Fibroblast of lung (primary cell): Measurements from ENCODE around the gene SLC38A2. TPM values are rescaled to one million over a fixed set of nuclear protein-coding genes. Genes with fewer than 3 reads are reported as not detected.

Source experiments
- DNase-seq, 2 donors: peaks; one replicate each; pipeline versions ENCODE4 v3.0.0 to v3.0.0-alpha.2; 2010; ENCODE audit warnings: low read depth in 2 of 2
- H2AFZ ChIP-seq: 2 replicates; pipeline ENCODE4 v1.5.1; 2012; ENCODE audit warnings: low read length, control low read depth, inconsistent platforms
- H3K27ac ChIP-seq: 2 replicates; pipeline ENCODE4 v1.5.1; 2011; ENCODE audit warnings: low read length, control low read depth; ENCODE audit not compliant: insufficient read depth
- H3K27me3 ChIP-seq: 2 replicates; pipeline ENCODE4 v1.5.1; 2011; ENCODE audit warnings: mild to moderate bottlenecking, low read length; ENCODE audit not compliant: control insufficient read depth, insufficient read depth
- H3K36me3 ChIP-seq: 2 replicates; pipeline ENCODE4 v1.5.1; 2011; ENCODE audit warnings: low read length; ENCODE audit not compliant: control insufficient read depth, insufficient read depth
- H3K4me1 ChIP-seq: 2 replicates; pipeline ENCODE4 v1.5.1; 2011; ENCODE audit warnings: low read length; ENCODE audit not compliant: control insufficient read depth, insufficient read depth; ENCODE audit errors: extremely low read depth
- H3K4me2 ChIP-seq: 2 replicates; pipeline ENCODE4 v1.5.1; 2011; ENCODE audit warnings: low read length, control low read depth; ENCODE audit not compliant: insufficient read depth; ENCODE audit errors: extremely low read depth
- H3K4me3 ChIP-seq, 4 experiments: fragments of 200-600 bp in 1 of 4; sonication (generic) in 1 of 4; replicated peaks in 1 of 4; 2 replicates each; pipeline ENCODE4 v1.5.1; 2011 to 2016; ENCODE audit warnings: low read length in 4 of 4, low read depth in 3 of 4, mild to moderate bottlenecking in 3 of 4, control low read depth in 2 of 4, inconsistent platforms in 1 of 4, mixed read lengths in 1 of 4; ENCODE audit not compliant: insufficient read depth in 1 of 4; ENCODE audit errors: control extremely low read depth in 1 of 4
- H3K79me2 ChIP-seq: 2 replicates; pipeline ENCODE4 v1.5.1; 2012; ENCODE audit warnings: mild to moderate bottlenecking, low read length, inconsistent platforms; ENCODE audit not compliant: control insufficient read depth, insufficient read depth
- H3K9ac ChIP-seq: 2 replicates; pipeline ENCODE4 v1.5.1; 2011; ENCODE audit warnings: mild to moderate bottlenecking, low read length, control low read depth; ENCODE audit not compliant: insufficient read depth
- H3K9me3 ChIP-seq: 2 replicates; pipeline ENCODE4 v1.5.1; 2012; ENCODE audit warnings: low read depth, low read length; ENCODE audit not compliant: control insufficient read depth, insufficient read depth
- H4K20me1 ChIP-seq: 2 replicates; pipeline ENCODE4 v1.5.1; 2011; ENCODE audit warnings: low read length; ENCODE audit not compliant: control insufficient read depth, insufficient read depth; ENCODE audit errors: extremely low read depth
- EZH2 ChIP-seq: IDR thresholded peaks from 2 replicates; pipeline ENCODE4 v1.5.1; 2012; ENCODE audit warnings: low read length, control low read depth, mild to moderate bottlenecking; ENCODE audit errors: missing control alignments
- polyA plus RNA-seq, 2 donors: library from polyadenylated mRNA; depleted of rRNA in 1 of 2; stranded (reverse) in 1 of 2; unstranded in 1 of 2; fragments of >200 nt; gene quantifications; 2 replicates each; pipeline ENCODE4 v1.2.1, GENCODE V29; 2011 to 2012; ENCODE audit warnings: missing spikeins in 1 of 2
- total RNA-seq: library from RNA; depleted of rRNA; stranded (reverse); fragments of >200 nt; gene quantifications from 2 replicates; pipeline ENCODE4 v1.2.1, GENCODE V29; 2014
- TF ChIP-seq, protein P1 (sequence below), 2 donors: IDR thresholded peaks in 1 of 2; conservative IDR thresholded peaks in 1 of 2; 1 replicate in 1 of 2; 2 replicates in 1 of 2; pipeline ENCODE4 v1.5.1; 2011 to 2012; ENCODE audit warnings: low read length in 2 of 2, control low read depth in 1 of 2, inconsistent platforms in 1 of 2, low read depth in 1 of 2, mild to moderate bottlenecking in 1 of 2

The SLC38A2 gene
- total and polyA plus RNA-seq, 2 donors (not counting 1 experiment from before 2014, with no cell fraction given): 940 to 1,357 TPM

DNA sequence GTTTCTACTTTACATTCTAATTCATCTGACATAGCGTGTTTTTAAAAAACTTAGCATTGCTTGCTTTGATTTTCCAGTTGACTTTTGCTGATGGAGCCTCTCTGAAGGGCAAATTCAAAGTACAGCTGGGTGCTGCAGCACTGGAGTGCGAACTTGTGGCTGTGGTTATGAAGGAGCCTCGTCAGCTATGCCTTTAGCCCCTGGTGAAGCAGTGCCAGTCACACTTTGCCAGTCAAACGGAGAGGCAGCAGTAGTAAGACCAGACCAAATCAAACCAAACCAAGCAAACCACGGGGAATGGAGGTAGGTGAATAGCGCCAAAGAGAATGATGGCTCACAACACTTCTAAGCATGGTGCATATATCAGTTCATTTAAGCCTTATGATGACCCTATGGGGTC, 15.1 kb upstream of the SLC38A2 start:
- Histone ChIP-seq H4K20me1 (no peaks in the 10 kb centered on the region), H3K27ac (peak overlapping the region; percentile 98), H3K9me3 (no peaks in the 10 kb centered on the region), H3K4me3 (no peak overlapping the region), H3K4me2 (peak overlapping the region; percentile 16), H3K27me3 (no peaks in the 10 kb centered on the region), H3K36me3 (peaks cover 2% of the 10 kb centered on the region), H2AFZ (no peak overlapping the region), H3K4me1 (peaks cover 49% of the 10 kb centered on the region), H3K79me2 (peaks cover 21% of the 10 kb centered on the region), H3K9ac (no peak overlapping the region)
- no peak for DNase-seq
- TF ChIP-seq, protein P1, sequence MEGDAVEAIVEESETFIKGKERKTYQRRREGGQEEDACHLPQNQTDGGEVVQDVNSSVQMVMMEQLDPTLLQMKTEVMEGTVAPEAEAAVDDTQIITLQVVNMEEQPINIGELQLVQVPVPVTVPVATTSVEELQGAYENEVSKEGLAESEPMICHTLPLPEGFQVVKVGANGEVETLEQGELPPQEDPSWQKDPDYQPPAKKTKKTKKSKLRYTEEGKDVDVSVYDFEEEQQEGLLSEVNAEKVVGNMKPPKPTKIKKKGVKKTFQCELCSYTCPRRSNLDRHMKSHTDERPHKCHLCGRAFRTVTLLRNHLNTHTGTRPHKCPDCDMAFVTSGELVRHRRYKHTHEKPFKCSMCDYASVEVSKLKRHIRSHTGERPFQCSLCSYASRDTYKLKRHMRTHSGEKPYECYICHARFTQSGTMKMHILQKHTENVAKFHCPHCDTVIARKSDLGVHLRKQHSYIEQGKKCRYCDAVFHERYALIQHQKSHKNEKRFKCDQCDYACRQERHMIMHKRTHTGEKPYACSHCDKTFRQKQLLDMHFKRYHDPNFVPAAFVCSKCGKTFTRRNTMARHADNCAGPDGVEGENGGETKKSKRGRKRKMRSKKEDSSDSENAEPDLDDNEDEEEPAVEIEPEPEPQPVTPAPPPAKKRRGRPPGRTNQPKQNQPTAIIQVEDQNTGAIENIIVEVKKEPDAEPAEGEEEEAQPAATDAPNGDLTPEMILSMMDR (conservative IDR thresholded peaks at IDR 0.05 in 1 of 2, IDR thresholded peaks at IDR 0.05 in 1 of 2; ENCODE audit: low read depth in 1 of 2, low read length in 2 of 2): no peak
- no peak for TF ChIP-seq EZH2

- Histone ChIP-seq H4K20me1 (no peaks in the 10 kb centered on the region), H3K36me3 (peaks cover 2% of the 10 kb centered on the region), H3K4me3 (peak overlapping the region in 3 of 4 experiments; percentile 2 to 35 (median 26)), H3K4me1 (peaks cover 50% of the 10 kb centered on the region), H3K27me3 (no peaks in the 10 kb centered on the region), H3K4me2 (peak overlapping the region; percentile 77), H3K9me3 (no peaks in the 10 kb centered on the region), H2AFZ (no peak overlapping the region), H3K9ac (peak overlapping the region; percentile 52), H3K27ac (peak overlapping the region; percentile 98), H3K79me2 (peaks cover 26% of the 10 kb centered on the region)
- peak; percentile 77 to 86 for DNase-seq
- TF ChIP-seq EZH2: no peak
- TF ChIP-seq, protein P1 (conservative IDR thresholded peaks at IDR 0.05 in 1 of 2, IDR thresholded peaks at IDR 0.05 in 1 of 2; ENCODE audit: low read depth in 1 of 2, low read length in 2 of 2): no peak
These were observed 14.5 kb upstream of the SLC38A2 start for GRCh38 chr12:46386877-46387629.

DNA sequence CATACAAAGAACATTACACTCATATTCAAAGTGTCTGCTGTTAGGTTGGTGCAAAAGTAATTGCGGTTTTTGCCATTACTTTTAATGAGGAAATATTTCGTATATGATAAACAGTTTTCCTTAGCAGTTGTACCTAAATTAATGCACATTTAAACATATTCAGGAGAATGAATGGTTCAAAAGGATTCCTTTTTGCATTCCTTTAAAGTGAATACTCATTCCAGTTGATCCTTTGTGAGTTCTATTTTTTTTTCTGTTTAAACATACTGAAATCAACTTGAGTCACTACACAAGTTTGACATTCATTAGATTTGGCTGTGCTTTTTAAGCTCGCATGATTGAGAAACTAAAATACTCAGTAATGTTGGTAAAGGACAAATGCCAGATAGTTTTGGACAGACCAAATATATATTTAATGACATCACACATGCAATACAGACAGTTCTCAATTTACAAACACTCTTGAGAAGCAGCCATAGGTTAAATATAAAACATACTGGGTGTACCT, 13.8 kb upstream of the SLC38A2 start:
- peak overlapping the region in 2 of 4 experiments; percentile 26 to 35 for H3K4me3 ChIP-seq
- peaks cover 50% of the 10 kb centered on the region for H3K4me1 ChIP-seq
- no peak overlapping the region for H2AFZ ChIP-seq
- peaks cover 2% of the 10 kb centered on the region for H3K36me3 ChIP-seq
- H4K20me1 ChIP-seq: no peaks in the 10 kb centered on the region
- no peaks in the 10 kb centered on the region for H3K9me3 ChIP-seq
- H3K9ac ChIP-seq: no peak overlapping the region
- peak overlapping the region; percentile 98 for H3K27ac ChIP-seq
- TF ChIP-seq, protein P1 (conservative IDR thresholded peaks at IDR 0.05 in 1 of 2, IDR thresholded peaks at IDR 0.05 in 1 of 2; ENCODE audit: low read depth in 1 of 2, low read length in 2 of 2): no peak
- TF ChIP-seq EZH2: no peak
- H3K4me2 ChIP-seq: peak overlapping the region; percentile 77
- peaks cover 29% of the 10 kb centered on the region for H3K79me2 ChIP-seq
- no peaks in the 10 kb centered on the region for H3K27me3 ChIP-seq
- DNase-seq: peak; percentile 98 to 99
